KMS-11 (cell line): ENCODE results near the gene CAMK1.

ENCODE experiments used
- H2AFZ ChIP-seq: fragments of 200-600 bp; sonication (generic); 2 replicates; pipeline ENCODE4 v1.6.1; 2016; ENCODE audit warnings: antibody characterized with exemption, mixed run types, low read depth
- H3K27ac ChIP-seq: fragments of 200-600 bp; sonication (generic); 2 replicates; pipeline ENCODE4 v1.6.1; 2016; ENCODE audit warnings: mild to moderate bottlenecking, mixed run types
- H3K27me3 ChIP-seq: fragments of 200-600 bp; sonication (generic); 2 replicates; pipeline ENCODE4 v1.6.1; 2017; ENCODE audit warnings: mild to moderate bottlenecking, low read depth, mixed run types, moderate library complexity; ENCODE audit not compliant: insufficient read depth
- H3K36me3 ChIP-seq: fragments of 200-600 bp; sonication (generic); 2 replicates; pipeline ENCODE4 v1.6.1; 2017; ENCODE audit warnings: mild to moderate bottlenecking, mixed run types; ENCODE audit not compliant: insufficient read depth
- H3K4me1 ChIP-seq: fragments of 200-600 bp; sonication (generic); 2 replicates; pipeline ENCODE4 v1.6.1; 2016; ENCODE audit warnings: mild to moderate bottlenecking, low read depth, mixed run types; ENCODE audit not compliant: poor library complexity, severe bottlenecking
- H3K4me2 ChIP-seq: fragments of 200-600 bp; sonication (generic); 2 replicates; pipeline ENCODE4 v1.7.0; 2016; ENCODE audit warnings: mild to moderate bottlenecking, mixed run types
- H3K4me3 ChIP-seq: fragments of 200-600 bp; sonication (generic); IDR thresholded peaks from 2 replicates; pipeline ENCODE4 v1.6.1; 2017; ENCODE audit warnings: low read depth, low read length, mixed read lengths; ENCODE audit not compliant: insufficient read depth
- H3K79me2 ChIP-seq: fragments of 200-600 bp; sonication (generic); 2 replicates; pipeline ENCODE4 v1.6.1; 2016; ENCODE audit warnings: low read depth, mixed run types; ENCODE audit not compliant: insufficient read depth
- H3K9ac ChIP-seq: fragments of 200-600 bp; sonication (generic); 2 replicates; pipeline ENCODE4 v1.6.1; 2016; ENCODE audit warnings: mild to moderate bottlenecking, mixed run types
- H4K20me1 ChIP-seq: fragments of 200-600 bp; sonication (generic); 2 replicates; pipeline ENCODE4 v1.6.1; 2016; ENCODE audit warnings: mild to moderate bottlenecking, mixed run types; ENCODE audit not compliant: insufficient read depth
- CTCF ChIP-seq: fragments of 200-600 bp; sonication (generic); conservative IDR thresholded peaks from 2 replicates; pipeline ENCODE4 v1.6.1; 2017; ENCODE audit warnings: low read depth, mild to moderate bottlenecking, antibody characterized with exemption, low read length, moderate library complexity, mixed read lengths

CAMK1 gene

DNA sequence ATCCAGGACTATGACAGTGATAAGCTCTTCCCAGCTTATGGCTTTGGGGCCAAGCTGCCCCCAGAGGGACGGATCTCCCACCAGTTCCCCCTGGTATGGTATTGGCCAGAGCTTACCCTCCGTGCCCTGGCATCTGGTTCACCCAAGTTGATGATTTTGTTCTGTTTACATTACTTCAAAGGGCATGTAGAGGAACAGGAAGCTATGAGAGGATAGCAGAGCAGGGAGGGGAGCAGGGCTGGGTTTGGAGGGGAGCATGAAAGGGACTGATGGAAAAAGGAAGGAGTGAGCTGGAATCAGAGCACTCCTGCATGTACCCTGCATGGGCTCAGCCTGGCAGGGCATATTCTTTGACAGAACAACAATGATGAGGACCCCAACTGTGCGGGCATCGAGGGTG is 51.6 kb downstream of the CAMK1 start:
- no peaks in the 10 kb centered on the region for H3K79me2 ChIP-seq

GRCh38 chr3:9717563-9717962 is 52.2 kb downstream of the CAMK1 start:
- no peak overlapping the region for H2AFZ ChIP-seq
- H3K4me3 ChIP-seq, result no peak overlapping the region
- no peak overlapping the region for H3K9ac ChIP-seq
- no peaks in the 10 kb centered on the region for H3K36me3 ChIP-seq
- no peak overlapping the region for H3K27ac ChIP-seq
- no peaks in the 10 kb centered on the region for H3K79me2 ChIP-seq
- no peaks in the 10 kb centered on the region for H4K20me1 ChIP-seq
- H3K4me2 ChIP-seq, result no peak overlapping the region
- TF ChIP-seq CTCF, result no peak
- H3K27me3 ChIP-seq, result no peaks in the 10 kb centered on the region
- H3K4me1 ChIP-seq, result no peaks in the 10 kb centered on the region

More for the DNA sequence above, 51.6 kb downstream of the CAMK1 start:
- Histone ChIP-seq H3K36me3 (no peaks in the 10 kb centered on the region), H3K27me3 (no peaks in the 10 kb centered on the region), H3K9ac (no peak overlapping the region), H3K4me3 (no peak overlapping the region), H3K4me2 (no peak overlapping the region), H3K27ac (no peak overlapping the region), H2AFZ (no peak overlapping the region), H4K20me1 (no peaks in the 10 kb centered on the region), H3K4me1 (no peaks in the 10 kb centered on the region)
- TF ChIP-seq CTCF, result no peak

DNA sequence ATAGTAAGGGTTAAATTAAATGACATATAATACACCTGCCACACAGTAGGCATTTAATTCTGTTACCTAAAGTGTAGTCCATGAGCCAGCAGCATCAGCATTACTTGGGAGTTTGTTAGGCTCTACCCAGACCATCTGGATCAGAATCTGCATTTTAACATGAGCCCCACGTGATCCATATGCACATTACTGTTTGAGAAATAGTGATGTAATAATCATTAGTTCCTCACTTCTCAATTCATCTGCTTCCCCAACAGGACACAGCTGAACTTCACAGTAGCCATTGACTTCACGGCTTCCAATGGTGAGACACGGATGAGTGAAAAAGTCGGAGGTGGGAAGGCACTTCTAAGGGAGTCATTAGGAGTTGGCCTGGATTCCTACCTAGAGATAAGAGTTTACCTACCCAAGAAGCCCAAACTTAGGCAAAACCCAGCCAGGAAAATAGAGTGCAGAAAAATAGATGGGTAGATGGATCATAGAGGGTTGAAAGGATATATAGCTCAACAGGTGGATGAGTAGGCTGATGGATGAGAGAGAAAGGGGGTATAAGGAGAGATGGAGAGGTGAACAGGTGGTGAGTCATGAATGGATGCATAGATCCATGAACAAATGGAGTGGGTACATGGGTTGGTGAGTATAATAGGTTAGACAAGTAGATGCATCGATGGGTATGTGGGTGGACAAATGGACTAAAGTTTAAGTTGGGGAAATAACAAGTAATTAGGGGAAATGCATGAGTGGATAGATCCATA is 52.8 kb downstream of the CAMK1 start:
- no peak overlapping the region for H2AFZ ChIP-seq
- no peaks in the 10 kb centered on the region for H3K4me1 ChIP-seq
- H3K9ac ChIP-seq, result no peak overlapping the region
- TF ChIP-seq CTCF, result no peak
- H3K79me2 ChIP-seq, result no peaks in the 10 kb centered on the region
- no peak overlapping the region for H3K4me3 ChIP-seq
- H3K27me3 ChIP-seq, result no peaks in the 10 kb centered on the region
- H3K36me3 ChIP-seq, result no peaks in the 10 kb centered on the region
- H3K4me2 ChIP-seq, result no peak overlapping the region
- H3K27ac ChIP-seq, result no peak overlapping the region
- H4K20me1 ChIP-seq, result no peaks in the 10 kb centered on the region

- H3K4me3 ChIP-seq, result no peak overlapping the region
- H3K27ac ChIP-seq, result no peak overlapping the region
- TF ChIP-seq CTCF, result no peak
- no peaks in the 10 kb centered on the region for H4K20me1 ChIP-seq
- H3K79me2 ChIP-seq, result no peaks in the 10 kb centered on the region
- no peak overlapping the region for H3K4me2 ChIP-seq
- H3K36me3 ChIP-seq, result no peaks in the 10 kb centered on the region
- H3K4me1 ChIP-seq, result no peaks in the 10 kb centered on the region
- H2AFZ ChIP-seq, result no peak overlapping the region
- H3K9ac ChIP-seq, result no peak overlapping the region
- no peaks in the 10 kb centered on the region for H3K27me3 ChIP-seq
Measured at GRCh38 chr3:9715764-9716437, 53.8 kb downstream of the CAMK1 start.
